Measurements from ENCODE around the gene CCDC90B.

GRCh38 chr11:83330303-83330702 lies 44.1 kb upstream of the CCDC90B start:
- TF ChIP-seq CTCF (conservative IDR thresholded peaks at IDR 0.05; ENCODE audit: low read depth, low read length), result no peak
- TF ChIP-seq EZH2 (IDR thresholded peaks at IDR 0.05; ENCODE audit: borderline replicate concordance, low read depth, low read length, poor library complexity, severe bottlenecking), result no peak
